ENCODE measurements around the gene TAPBP.
A peak's percentile ranks its signal among the peaks of the same experiment; 100 is the strongest.
"Not testable (repeated sequence)": the region's sequence is repeated elsewhere in the genome, so short reads cannot be mapped to it uniquely, and the experiment has no call there.

TAPBP gene

DNA sequence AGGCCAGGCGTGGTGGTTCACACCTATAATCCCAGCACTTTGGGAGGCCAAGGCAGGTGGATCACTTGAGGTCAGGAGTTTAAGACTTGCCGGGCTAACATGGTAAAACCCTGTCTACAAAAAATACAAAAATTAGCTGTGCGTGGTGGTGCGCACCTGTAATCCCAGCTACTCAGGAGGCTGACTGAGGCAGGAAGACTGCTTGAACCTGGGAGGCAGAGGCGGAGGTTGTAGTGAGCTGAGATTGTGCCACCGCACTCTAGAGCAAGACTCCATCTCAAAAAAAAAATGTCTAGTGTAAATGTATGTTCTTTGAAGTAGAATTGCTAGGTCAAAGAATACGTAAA is 29.7 kb upstream of the TAPBP start:
- H3K27me3 ChIP-seq (ENCODE audit: insufficient read depth, low read length); H3K27ac ChIP-seq (ENCODE audit: low read depth, low read length); H3K36me3 ChIP-seq (ENCODE audit: insufficient read depth, low read length); H3K4me3 ChIP-seq (ENCODE audit: low read length); H3K4me1 ChIP-seq (ENCODE audit: insufficient read depth, low read length); H3K9ac ChIP-seq (ENCODE audit: low read depth, low read length); H3K9me3 ChIP-seq (ENCODE audit: insufficient read depth, low read depth, low read length): not testable (repeated sequence)
- 94% methylated on average over 7 of the region's 7 CpGs for WGBS

DNA sequence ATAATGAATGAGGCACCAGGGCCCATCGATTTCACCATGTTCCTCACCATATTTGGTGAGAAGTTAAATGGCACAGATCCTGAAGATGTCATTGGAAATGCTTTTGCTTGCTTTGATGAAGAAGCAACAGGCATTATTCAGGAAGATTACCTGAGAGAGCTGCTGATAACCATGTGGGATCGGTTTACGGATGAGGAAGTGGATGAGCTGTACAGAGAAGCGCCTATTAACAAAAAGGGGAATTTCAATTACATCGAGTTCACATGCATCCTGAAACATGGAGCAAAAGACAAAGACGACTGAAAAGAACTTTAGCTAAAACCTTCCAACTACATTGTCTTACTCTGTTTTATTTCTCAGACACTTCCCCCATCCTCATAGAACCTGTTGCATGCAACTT is 25.3 kb upstream of the TAPBP start:
- WGBS = 91% methylated on average over 6 of the region's 6 CpGs
- Histone ChIP-seq H3K36me3 (ENCODE audit: insufficient read depth, low read length) (no peaks in the 10 kb centered on the region), H3K9ac (ENCODE audit: low read depth, low read length) (no peak overlapping the region), H3K9me3 (ENCODE audit: insufficient read depth, low read depth, low read length) (no peaks in the 10 kb centered on the region), H3K27me3 (ENCODE audit: insufficient read depth, low read length) (no peaks in the 10 kb centered on the region), H3K27ac (ENCODE audit: low read depth, low read length) (no peak overlapping the region), H3K4me1 (ENCODE audit: insufficient read depth, low read length) (no peaks in the 10 kb centered on the region), H3K4me3 (ENCODE audit: low read length) (no peak overlapping the region)

DNA sequence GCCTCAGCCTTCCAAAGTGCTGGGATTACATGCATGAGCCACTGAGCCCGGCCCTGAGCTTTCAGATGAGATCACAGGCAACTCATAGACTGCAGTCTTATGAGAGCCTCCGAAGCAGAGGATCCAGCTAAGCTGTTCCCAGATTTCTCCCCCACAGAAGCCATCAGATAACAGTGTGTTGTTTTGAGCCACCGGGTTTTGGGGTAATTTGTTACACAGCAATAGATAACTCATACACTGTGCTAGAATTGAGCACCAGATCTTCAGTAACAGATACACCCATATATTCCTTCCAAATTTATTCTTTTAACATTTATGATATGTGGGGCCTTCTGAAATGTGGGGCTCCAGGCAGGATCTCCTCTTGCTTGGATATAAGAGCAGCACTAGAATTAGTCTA is 22.6 kb upstream of the TAPBP start:
- no peaks in the 10 kb centered on the region for H3K27me3 ChIP-seq (ENCODE audit: insufficient read depth, low read length)
- H3K9me3 ChIP-seq (ENCODE audit: insufficient read depth, low read depth, low read length) = no peaks in the 10 kb centered on the region
- no peak overlapping the region for H3K9ac ChIP-seq (ENCODE audit: low read depth, low read length)
- H3K27ac ChIP-seq (ENCODE audit: low read depth, low read length) = no peak overlapping the region
- H3K4me1 ChIP-seq (ENCODE audit: insufficient read depth, low read length) = no peaks in the 10 kb centered on the region
- no peaks in the 10 kb centered on the region for H3K36me3 ChIP-seq (ENCODE audit: insufficient read depth, low read length)
- H3K4me3 ChIP-seq (ENCODE audit: low read length) = no peak overlapping the region
- WGBS = 91% methylated on average over 3 of the region's 3 CpGs

DNA sequence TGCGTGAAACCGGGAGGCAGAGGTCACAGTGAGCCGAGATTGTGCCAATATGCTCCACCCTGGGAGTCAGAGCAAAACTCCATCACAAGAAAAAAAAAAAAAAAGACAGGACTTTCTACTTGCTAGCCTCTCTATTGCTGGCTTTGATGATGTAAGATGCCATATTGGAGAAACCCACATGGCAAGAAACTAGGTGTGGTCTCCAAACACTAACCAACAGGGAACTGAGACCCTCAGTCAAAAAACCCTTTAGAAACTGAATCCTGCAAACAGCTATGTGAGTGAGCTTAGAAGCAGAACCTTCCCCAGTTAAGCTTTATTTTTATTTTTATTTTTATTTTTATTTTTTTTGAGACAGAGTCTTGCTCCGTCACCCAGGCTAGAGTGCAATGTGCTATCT is 22.0 kb upstream of the TAPBP start:
- Histone ChIP-seq H3K4me3 (ENCODE audit: low read length) (no peak overlapping the region), H3K27ac (ENCODE audit: low read depth, low read length) (no peak overlapping the region), H3K4me1 (ENCODE audit: insufficient read depth, low read length) (no peaks in the 10 kb centered on the region), H3K36me3 (ENCODE audit: insufficient read depth, low read length) (no peaks in the 10 kb centered on the region), H3K9me3 (ENCODE audit: insufficient read depth, low read depth, low read length) (no peaks in the 10 kb centered on the region), H3K27me3 (ENCODE audit: insufficient read depth, low read length) (no peaks in the 10 kb centered on the region), H3K9ac (ENCODE audit: low read depth, low read length) (no peak overlapping the region)
- WGBS = 93% methylated on average over 4 of the region's 4 CpGs

DNA sequence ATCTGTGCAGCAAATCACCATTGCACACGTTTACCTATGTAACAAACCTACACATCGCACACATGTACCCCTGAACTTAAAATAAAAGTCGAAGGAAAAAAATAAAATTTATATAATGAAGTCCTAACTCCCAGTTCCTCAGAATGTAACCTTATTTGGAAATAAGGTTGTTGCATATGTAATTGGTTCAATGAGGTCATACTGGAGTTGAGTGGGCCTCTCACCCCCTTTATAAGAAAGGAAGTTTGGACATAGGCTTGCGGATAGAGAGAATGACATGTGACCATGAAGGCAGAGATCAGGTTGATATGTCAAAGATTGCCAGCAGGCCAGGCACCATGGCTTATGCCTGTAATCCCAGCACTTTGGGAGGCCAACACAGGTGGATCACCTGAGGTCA is 19.8 kb upstream of the TAPBP start:
- no peaks in the 10 kb centered on the region for H3K9me3 ChIP-seq (ENCODE audit: insufficient read depth, low read depth, low read length)
- H3K27ac ChIP-seq (ENCODE audit: low read depth, low read length) = no peak overlapping the region
- no peak overlapping the region for H3K4me3 ChIP-seq (ENCODE audit: low read length)
- H3K27me3 ChIP-seq (ENCODE audit: insufficient read depth, low read length) = no peaks in the 10 kb centered on the region
- no peak overlapping the region for H3K9ac ChIP-seq (ENCODE audit: low read depth, low read length)
- H3K4me1 ChIP-seq (ENCODE audit: insufficient read depth, low read length) = no peaks in the 10 kb centered on the region
- H3K36me3 ChIP-seq (ENCODE audit: insufficient read depth, low read length) = no peaks in the 10 kb centered on the region
- 100% methylated on average over 1 of the region's 4 CpGs for WGBS

DNA sequence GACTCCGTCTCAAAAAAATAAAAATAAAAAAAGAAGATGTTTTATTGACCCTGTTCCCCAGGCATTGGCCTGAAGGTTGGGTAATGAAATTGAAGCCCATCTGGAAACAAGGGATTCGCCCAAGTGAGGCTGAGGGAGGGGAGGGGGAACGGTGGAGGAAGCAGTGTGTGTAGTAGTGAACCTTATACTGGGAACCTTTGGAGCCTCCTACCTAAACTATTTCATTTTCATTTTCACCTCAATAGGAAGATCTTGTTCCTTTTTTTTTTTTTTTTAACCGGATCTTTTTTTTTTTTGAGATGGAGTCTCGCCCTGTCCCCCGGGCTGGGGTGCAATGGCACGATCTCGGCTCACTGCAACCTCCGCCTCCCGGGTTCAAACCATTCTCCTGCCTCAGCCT is 16.9 kb upstream of the TAPBP start:
- Histone ChIP-seq H3K4me3 (ENCODE audit: low read length) (no peak overlapping the region), H3K36me3 (ENCODE audit: insufficient read depth, low read length) (no peaks in the 10 kb centered on the region), H3K27ac (ENCODE audit: low read depth, low read length) (no peak overlapping the region), H3K9ac (ENCODE audit: low read depth, low read length) (no peak overlapping the region), H3K9me3 (ENCODE audit: insufficient read depth, low read depth, low read length) (no peaks in the 10 kb centered on the region), H3K27me3 (ENCODE audit: insufficient read depth, low read length) (no peaks in the 10 kb centered on the region), H3K4me1 (ENCODE audit: insufficient read depth, low read length) (no peaks in the 10 kb centered on the region)
- WGBS = 92% methylated on average over 10 of the region's 10 CpGs

DNA sequence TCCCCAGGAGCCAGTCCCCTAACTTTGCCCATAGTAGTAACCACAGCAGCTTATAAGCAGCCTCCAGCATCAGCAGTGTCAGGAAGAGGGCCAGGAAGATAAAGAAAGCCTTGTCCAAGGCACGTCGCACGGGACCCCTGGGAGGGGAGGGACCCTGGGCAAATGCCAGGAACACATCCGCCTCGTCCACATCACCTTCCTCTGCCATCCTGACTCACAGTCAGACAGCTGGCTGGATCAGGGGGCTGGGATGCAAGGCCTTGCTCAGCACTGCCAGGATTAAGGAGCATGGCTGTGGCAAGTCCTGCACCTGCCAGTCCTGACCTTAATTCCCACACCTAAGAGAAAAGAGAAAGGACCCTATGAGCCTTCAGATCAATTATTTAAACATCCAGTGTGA is 15.2 kb upstream of the TAPBP start:
- Histone ChIP-seq H3K9me3 (ENCODE audit: insufficient read depth, low read depth, low read length) (no peaks in the 10 kb centered on the region), H3K4me1 (ENCODE audit: insufficient read depth, low read length) (peaks cover 3% of the 10 kb centered on the region; the same call in 1 of the 2 replicates), H3K27ac (ENCODE audit: low read depth, low read length) (no peak overlapping the region), H3K27me3 (ENCODE audit: insufficient read depth, low read length) (no peaks in the 10 kb centered on the region), H3K4me3 (ENCODE audit: low read length) (no peak overlapping the region), H3K36me3 (ENCODE audit: insufficient read depth, low read length) (no peaks in the 10 kb centered on the region), H3K9ac (ENCODE audit: low read depth, low read length) (no peak overlapping the region)
- WGBS = 86% methylated on average over 5 of the region's 5 CpGs

DNA sequence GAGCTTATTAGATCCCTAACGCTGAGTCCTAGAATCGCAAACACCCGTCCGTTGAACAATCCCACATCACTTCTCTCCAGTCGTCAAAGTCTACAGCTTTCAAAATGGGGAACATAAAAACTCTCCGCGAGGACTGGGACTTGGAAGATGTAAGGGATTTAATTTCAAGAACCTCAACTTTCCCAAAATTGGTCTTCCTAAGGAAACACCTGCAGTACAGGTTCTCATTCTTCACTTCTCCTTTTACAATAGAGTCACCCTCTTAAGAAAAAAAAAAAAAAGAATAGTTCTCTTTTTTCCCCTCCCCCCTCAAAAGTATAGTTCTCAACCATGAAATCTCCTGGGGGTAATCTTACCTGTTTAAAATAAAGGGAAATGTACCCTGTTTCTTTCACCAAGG is 10.2 kb upstream of the TAPBP start:
- Histone ChIP-seq H3K9ac (ENCODE audit: low read depth, low read length) (peak overlapping the region; percentile 37; the same call in 1 of the 2 replicates), H3K9me3 (ENCODE audit: insufficient read depth, low read depth, low read length) (no peaks in the 10 kb centered on the region), H3K4me1 (ENCODE audit: insufficient read depth, low read length) (peaks cover 17% of the 10 kb centered on the region), H3K27ac (ENCODE audit: low read depth, low read length) (no peak overlapping the region), H3K27me3 (ENCODE audit: insufficient read depth, low read length) (no peaks in the 10 kb centered on the region), H3K4me3 (ENCODE audit: low read length) (peak overlapping the region; percentile 76), H3K36me3 (ENCODE audit: insufficient read depth, low read length) (peaks cover 24% of the 10 kb centered on the region)
- WGBS = 63% methylated on average over 7 of the region's 7 CpGs

DNA sequence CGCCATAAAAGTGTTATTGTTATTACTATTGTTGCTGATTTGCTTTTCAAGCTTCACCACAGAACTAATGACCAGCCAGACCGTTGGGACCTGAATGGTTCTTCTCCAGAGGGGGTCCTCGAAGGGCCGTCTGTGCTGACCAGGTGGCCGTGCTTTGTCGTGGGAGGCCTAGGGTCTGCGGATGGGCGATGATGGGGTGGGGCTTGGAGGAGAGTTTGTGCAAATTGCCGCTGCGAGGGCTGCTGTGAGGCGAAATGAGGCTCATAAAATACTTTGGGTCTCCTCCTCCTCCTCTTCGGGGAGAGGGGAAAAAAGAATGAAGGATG is 9.7 kb upstream of the TAPBP start:
- WGBS = 4% methylated on average over 11 of the region's 12 CpGs
- H3K27me3 ChIP-seq (ENCODE audit: insufficient read depth, low read length) = no peaks in the 10 kb centered on the region
- H3K4me3 ChIP-seq (ENCODE audit: low read length) = peak overlapping the region; percentile 76
- peak overlapping the region; percentile 80 for H3K27ac ChIP-seq (ENCODE audit: low read depth, low read length)
- H3K36me3 ChIP-seq (ENCODE audit: insufficient read depth, low read length) = peaks cover 29% of the 10 kb centered on the region
- peak overlapping the region; percentile 37 for H3K9ac ChIP-seq (ENCODE audit: low read depth, low read length)
- H3K9me3 ChIP-seq (ENCODE audit: insufficient read depth, low read depth, low read length) = no peaks in the 10 kb centered on the region
- peaks cover 21% of the 10 kb centered on the region for H3K4me1 ChIP-seq (ENCODE audit: insufficient read depth, low read length)

DNA sequence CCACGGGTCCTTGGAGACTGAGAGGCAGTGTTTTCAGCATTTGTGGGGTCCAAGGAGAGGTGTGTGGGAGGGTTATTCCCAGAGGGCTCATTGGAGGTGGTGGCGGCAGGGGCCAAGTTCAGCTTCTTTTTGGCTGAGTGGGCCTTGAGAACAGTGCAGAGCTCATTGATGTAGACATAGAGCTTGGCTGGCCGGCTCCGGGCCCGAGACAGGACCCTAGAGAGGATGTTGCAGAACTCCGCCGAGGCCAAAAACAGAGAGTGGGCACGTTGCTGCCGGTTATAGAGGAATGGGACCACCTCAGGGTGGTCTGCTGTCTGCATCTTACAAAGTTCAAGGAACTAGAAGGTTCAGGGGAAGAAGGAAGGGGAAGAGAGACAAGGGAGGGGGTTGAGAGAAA is 7.3 kb upstream of the TAPBP start:
- Histone ChIP-seq H3K27ac (ENCODE audit: low read depth, low read length) (peak overlapping the region; percentile 25; the same call in 1 of the 2 replicates), H3K9ac (ENCODE audit: low read depth, low read length) (no peak overlapping the region), H3K36me3 (ENCODE audit: insufficient read depth, low read length) (peaks cover 33% of the 10 kb centered on the region), H3K9me3 (ENCODE audit: insufficient read depth, low read depth, low read length) (no peaks in the 10 kb centered on the region), H3K4me1 (ENCODE audit: insufficient read depth, low read length) (peaks cover 25% of the 10 kb centered on the region), H3K27me3 (ENCODE audit: insufficient read depth, low read length) (no peaks in the 10 kb centered on the region), H3K4me3 (ENCODE audit: low read length) (peak overlapping the region; percentile 76)
- 86% methylated on average over 9 of the region's 9 CpGs for WGBS

DNA sequence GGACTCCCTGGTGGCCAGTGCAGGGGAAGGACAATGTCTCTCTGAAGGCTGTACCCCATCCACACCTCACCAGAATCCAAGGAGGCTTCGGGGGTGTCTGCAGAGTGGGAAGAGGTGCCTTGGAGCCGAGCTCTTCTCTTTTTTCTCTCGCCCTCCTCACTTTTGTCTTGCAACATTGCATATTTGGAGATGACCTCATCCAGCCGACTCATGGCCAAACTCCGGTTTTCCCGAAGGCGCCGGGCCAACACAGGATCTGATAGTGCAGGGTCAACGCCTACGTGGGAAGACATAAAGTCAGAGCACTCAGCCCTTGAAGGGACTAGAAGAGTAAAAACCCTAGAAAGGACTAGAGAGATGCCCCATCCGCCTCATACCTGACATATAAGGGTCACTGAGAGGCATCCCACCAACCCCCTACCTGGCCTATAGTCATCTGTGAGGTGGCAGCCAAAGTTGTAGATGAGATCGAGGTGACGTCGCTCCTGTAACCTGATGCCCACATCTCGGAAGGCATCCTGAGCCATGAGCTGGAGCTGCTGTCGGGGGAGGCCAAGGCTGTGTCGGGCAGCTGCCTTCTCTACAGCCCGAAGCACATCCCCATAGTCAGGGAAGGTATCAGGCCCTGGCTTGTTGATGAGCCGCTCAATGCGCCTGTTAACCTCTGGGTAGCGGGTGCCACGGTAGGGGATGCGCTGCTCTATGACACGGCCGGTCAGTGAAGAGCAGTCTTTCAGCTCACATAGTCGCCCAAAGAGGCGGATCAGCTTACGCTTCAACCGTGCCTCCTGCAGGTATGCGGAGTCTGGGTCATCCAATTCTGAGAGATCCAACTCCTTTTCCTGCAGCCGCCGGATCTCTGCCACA is 6.7 kb upstream of the TAPBP start:
- H3K4me1 ChIP-seq (ENCODE audit: insufficient read depth, low read length) = peaks cover 25% of the 10 kb centered on the region

DNA sequence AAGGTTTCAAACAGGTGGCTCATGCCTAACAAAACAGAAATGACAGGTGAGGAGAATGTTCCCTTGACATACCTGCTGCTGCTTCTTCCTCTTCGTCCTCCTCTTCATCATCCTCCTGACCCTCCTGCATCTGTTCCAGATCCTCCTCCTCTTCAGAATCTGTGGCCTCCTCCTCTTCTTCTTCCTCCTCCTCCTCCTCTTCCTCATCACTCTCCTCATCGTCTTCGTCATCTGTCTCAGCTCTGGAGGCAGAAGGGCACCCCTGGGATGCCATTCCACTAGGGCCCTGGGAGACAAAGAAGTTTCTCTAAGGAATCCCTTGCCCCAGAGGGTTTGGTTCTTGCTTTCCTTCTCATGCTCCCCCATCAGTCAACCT is 6.0 kb upstream of the TAPBP start:
- Histone ChIP-seq H3K27ac (ENCODE audit: low read depth, low read length) (no peak overlapping the region; the same call in 1 of the 2 replicates), H3K4me3 (ENCODE audit: low read length) (no peak overlapping the region), H3K36me3 (ENCODE audit: insufficient read depth, low read length) (peaks cover 33% of the 10 kb centered on the region), H3K27me3 (ENCODE audit: insufficient read depth, low read length) (no peaks in the 10 kb centered on the region), H3K9ac (ENCODE audit: low read depth, low read length) (no peak overlapping the region), H3K9me3 (ENCODE audit: insufficient read depth, low read depth, low read length) (no peaks in the 10 kb centered on the region), H3K4me1 (ENCODE audit: insufficient read depth, low read length) (peaks cover 25% of the 10 kb centered on the region)
- WGBS = 94% methylated on average over 3 of the region's 3 CpGs

More for the DNA sequence above, 6.7 kb upstream of the TAPBP start:
- H3K27me3 ChIP-seq (ENCODE audit: insufficient read depth, low read length) = no peaks in the 10 kb centered on the region
- 86% methylated on average over 32 of the region's 32 CpGs for WGBS
- peak overlapping the region; percentile 14; the same call in 1 of the 2 replicates for H3K9ac ChIP-seq (ENCODE audit: low read depth, low read length)
- peak overlapping the region; percentile 25; the same call in 1 of the 2 replicates for H3K27ac ChIP-seq (ENCODE audit: low read depth, low read length)
- no peaks in the 10 kb centered on the region for H3K9me3 ChIP-seq (ENCODE audit: insufficient read depth, low read depth, low read length)
- H3K36me3 ChIP-seq (ENCODE audit: insufficient read depth, low read length) = peaks cover 33% of the 10 kb centered on the region
- H3K4me3 ChIP-seq (ENCODE audit: low read length) = peak overlapping the region; percentile 76; the same call in 1 of the 2 replicates
